Measurements from ENCODE around the gene GAS5. TPM values are rescaled to one million over a fixed set of nuclear protein-coding genes. Genes with fewer than 3 reads are reported as not detected.

Gene GAS5
- total and polyA plus RNA-seq, 10 of the 15 experiments (the other 5 are each of a cell fraction or from before 2014, with no cell fraction given), result 289 to 1,137 (median 699) TPM

DNA sequence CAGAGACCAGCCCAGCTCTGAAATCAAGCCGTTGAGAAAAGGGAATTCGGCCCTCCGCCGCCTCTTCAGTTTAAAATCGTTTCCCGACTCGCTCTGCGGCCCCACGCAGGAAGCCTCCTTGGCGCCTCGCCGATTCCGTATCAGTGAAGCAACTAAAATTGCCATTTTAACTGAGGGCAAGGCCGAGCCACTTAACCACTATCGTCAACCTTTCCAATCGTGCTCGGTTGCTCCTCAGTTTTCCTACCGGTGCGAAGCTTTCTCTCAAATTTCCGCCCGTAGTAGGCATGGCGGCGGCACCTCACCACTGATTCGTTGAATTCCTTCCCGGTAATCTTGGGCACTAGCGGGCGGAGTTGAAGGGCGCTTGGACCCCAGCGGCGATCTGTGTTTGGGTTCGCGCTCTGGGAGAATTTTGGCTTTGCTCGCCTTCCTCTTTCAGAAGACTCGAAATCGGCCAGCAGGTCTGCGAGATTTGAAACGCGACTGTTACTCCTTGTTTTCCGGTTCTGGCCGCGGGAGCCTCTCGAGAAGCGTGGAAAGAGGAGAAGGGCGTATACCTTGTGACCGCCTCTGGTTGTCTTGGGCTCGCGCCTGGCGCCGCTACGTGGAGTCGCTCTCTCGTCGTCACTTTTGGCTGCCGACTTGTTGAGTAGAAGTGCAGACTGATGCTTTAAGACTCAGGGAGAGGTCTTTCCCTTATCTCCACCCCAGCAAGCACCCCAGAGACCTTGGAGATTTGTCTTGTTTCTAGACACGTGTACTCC, 43.3 kb downstream of the GAS5 start, which contains the start of the genes CENPL and DARS2 (continued):
- TF ChIP-seq, protein P1, sequence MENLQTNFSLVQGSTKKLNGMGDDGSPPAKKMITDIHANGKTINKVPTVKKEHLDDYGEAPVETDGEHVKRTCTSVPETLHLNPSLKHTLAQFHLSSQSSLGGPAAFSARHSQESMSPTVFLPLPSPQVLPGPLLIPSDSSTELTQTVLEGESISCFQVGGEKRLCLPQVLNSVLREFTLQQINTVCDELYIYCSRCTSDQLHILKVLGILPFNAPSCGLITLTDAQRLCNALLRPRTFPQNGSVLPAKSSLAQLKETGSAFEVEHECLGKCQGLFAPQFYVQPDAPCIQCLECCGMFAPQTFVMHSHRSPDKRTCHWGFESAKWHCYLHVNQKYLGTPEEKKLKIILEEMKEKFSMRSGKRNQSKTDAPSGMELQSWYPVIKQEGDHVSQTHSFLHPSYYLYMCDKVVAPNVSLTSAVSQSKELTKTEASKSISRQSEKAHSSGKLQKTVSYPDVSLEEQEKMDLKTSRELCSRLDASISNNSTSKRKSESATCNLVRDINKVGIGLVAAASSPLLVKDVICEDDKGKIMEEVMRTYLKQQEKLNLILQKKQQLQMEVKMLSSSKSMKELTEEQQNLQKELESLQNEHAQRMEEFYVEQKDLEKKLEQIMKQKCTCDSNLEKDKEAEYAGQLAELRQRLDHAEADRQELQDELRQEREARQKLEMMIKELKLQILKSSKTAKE (IDR thresholded peaks at IDR 0.05; ENCODE audit: low read depth, poor library complexity, severe bottlenecking), result peak; percentile 17
- TF ChIP-seq WRNIP1 (IDR thresholded peaks at IDR 0.05; ENCODE audit: borderline replicate concordance, low read depth, low read length), result no peak
- peak; percentile 96 for TF ChIP-seq CREB1 (IDR thresholded peaks at IDR 0.05; ENCODE audit: low read depth)
- TF ChIP-seq ATF7 (IDR thresholded peaks at IDR 0.05; ENCODE audit: low read depth), result peak; percentile 57
- TF ChIP-seq, protein P2, sequence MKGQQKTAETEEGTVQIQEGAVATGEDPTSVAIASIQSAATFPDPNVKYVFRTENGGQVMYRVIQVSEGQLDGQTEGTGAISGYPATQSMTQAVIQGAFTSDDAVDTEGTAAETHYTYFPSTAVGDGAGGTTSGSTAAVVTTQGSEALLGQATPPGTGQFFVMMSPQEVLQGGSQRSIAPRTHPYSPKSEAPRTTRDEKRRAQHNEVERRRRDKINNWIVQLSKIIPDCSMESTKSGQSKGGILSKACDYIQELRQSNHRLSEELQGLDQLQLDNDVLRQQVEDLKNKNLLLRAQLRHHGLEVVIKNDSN (IDR thresholded peaks at IDR 0.05; ENCODE audit: borderline replicate concordance, extremely low read length, insufficient read depth, low read depth, low read length), result no peak
- no peak for TF ChIP-seq HDAC2 (IDR thresholded peaks at IDR 0.05)
- no peak for TF ChIP-seq SUPT20H (IDR thresholded peaks at IDR 0.05; ENCODE audit: borderline replicate concordance, control insufficient read depth, low read depth, low read length)
- TF ChIP-seq ASH2L (IDR thresholded peaks at IDR 0.05; ENCODE audit: borderline replicate concordance, low read depth), result no peak
- TF ChIP-seq, protein P3, sequence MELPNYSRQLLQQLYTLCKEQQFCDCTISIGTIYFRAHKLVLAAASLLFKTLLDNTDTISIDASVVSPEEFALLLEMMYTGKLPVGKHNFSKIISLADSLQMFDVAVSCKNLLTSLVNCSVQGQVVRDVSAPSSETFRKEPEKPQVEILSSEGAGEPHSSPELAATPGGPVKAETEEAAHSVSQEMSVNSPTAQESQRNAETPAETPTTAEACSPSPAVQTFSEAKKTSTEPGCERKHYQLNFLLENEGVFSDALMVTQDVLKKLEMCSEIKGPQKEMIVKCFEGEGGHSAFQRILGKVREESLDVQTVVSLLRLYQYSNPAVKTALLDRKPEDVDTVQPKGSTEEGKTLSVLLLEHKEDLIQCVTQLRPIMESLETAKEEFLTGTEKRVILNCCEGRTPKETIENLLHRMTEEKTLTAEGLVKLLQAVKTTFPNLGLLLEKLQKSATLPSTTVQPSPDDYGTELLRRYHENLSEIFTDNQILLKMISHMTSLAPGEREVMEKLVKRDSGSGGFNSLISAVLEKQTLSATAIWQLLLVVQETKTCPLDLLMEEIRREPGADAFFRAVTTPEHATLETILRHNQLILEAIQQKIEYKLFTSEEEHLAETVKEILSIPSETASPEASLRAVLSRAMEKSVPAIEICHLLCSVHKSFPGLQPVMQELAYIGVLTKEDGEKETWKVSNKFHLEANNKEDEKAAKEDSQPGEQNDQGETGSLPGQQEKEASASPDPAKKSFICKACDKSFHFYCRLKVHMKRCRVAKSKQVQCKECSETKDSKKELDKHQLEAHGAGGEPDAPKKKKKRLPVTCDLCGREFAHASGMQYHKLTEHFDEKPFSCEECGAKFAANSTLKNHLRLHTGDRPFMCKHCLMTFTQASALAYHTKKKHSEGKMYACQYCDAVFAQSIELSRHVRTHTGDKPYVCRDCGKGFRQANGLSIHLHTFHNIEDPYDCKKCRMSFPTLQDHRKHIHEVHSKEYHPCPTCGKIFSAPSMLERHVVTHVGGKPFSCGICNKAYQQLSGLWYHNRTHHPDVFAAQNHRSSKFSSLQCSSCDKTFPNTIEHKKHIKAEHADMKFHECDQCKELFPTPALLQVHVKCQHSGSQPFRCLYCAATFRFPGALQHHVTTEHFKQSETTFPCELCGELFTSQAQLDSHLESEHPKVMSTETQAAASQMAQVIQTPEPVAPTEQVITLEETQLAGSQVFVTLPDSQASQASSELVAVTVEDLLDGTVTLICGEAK (IDR thresholded peaks at IDR 0.05; ENCODE audit: borderline replicate concordance), result peak; percentile 92
- TF ChIP-seq ESRRA (IDR thresholded peaks at IDR 0.05; ENCODE audit: low read length), result 0 out of 2 replicates have a peak, but pooled peaks have one; percentile 14
- TF ChIP-seq ZNF217 (IDR thresholded peaks at IDR 0.05), result no peak
- TF ChIP-seq, protein P4, sequence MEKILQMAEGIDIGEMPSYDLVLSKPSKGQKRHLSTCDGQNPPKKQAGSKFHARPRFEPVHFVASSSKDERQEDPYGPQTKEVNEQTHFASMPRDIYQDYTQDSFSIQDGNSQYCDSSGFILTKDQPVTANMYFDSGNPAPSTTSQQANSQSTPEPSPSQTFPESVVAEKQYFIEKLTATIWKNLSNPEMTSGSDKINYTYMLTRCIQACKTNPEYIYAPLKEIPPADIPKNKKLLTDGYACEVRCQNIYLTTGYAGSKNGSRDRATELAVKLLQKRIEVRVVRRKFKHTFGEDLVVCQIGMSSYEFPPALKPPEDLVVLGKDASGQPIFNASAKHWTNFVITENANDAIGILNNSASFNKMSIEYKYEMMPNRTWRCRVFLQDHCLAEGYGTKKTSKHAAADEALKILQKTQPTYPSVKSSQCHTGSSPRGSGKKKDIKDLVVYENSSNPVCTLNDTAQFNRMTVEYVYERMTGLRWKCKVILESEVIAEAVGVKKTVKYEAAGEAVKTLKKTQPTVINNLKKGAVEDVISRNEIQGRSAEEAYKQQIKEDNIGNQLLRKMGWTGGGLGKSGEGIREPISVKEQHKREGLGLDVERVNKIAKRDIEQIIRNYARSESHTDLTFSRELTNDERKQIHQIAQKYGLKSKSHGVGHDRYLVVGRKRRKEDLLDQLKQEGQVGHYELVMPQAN (conservative IDR thresholded peaks at IDR 0.05), result peak; percentile 53
- TF ChIP-seq, protein P5, sequence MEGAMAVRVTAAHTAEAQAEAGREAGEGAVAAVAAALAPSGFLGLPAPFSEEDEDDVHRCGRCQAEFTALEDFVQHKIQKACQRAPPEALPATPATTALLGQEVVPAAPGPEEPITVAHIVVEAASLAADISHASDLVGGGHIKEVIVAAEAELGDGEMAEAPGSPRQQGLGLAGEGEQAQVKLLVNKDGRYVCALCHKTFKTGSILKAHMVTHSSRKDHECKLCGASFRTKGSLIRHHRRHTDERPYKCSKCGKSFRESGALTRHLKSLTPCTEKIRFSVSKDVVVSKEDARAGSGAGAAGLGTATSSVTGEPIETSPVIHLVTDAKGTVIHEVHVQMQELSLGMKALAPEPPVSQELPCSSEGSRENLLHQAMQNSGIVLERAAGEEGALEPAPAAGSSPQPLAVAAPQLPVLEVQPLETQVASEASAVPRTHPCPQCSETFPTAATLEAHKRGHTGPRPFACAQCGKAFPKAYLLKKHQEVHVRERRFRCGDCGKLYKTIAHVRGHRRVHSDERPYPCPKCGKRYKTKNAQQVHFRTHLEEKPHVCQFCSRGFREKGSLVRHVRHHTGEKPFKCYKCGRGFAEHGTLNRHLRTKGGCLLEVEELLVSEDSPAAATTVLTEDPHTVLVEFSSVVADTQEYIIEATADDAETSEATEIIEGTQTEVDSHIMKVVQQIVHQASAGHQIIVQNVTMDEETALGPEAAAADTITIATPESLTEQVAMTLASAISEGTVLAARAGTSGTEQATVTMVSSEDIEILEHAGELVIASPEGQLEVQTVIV (IDR thresholded peaks at IDR 0.05; ENCODE audit: borderline replicate concordance, partially characterized antibody), result peak; percentile 80

Data from GM12878 (cell line).